ENCODE results near the gene ZCCHC24.

- TF ChIP-seq CTCF (IDR thresholded peaks at IDR 0.05) (no peak), POLR2A (IDR thresholded peaks at IDR 0.05) (no peak)
These were observed 110.3 kb downstream of the ZCCHC24 start for GRCh38 chr10:79335094-79335469.
